Kidney (tissue), 14 donors: ENCODE results near the gene EPHB1. TPM values are rescaled to one million over a fixed set of nuclear protein-coding genes. Genes with fewer than 3 reads are reported as not detected.

Experiments
- DNase-seq, 5 donors: peaks; one replicate each; pipeline ENCODE4 v3.0.0-alpha.2; 2013 to 2020
- FAIRE-seq: peaks from 2 replicates; lab custom pipeline; 2012; peaks lifted over from hg19 to GRCh38; lab: Jason Lieb, UNC
- H3K27ac ChIP-seq, 2 donors: one replicate each; pipeline ENCODE4 v1.7.0; 2013; ENCODE audit warnings: low read depth in 2 of 2, low read length in 2 of 2, inconsistent platforms in 1 of 2
- H3K27me3 ChIP-seq: one replicate; pipeline ENCODE4 v1.7.1; 2013; ENCODE audit warnings: low read length, inconsistent platforms; ENCODE audit not compliant: control insufficient read depth, insufficient read depth
- H3K36me3 ChIP-seq, 3 donors: one replicate each; pipeline versions ENCODE4 v1.7.0 to v1.7.1; 2013; ENCODE audit warnings: low read length in 3 of 3, control low read depth in 1 of 3, inconsistent platforms in 1 of 3; ENCODE audit not compliant: insufficient read depth in 3 of 3, control insufficient read depth in 2 of 3
- H3K4me1 ChIP-seq, 3 donors: one replicate each; pipeline versions ENCODE4 v1.7.0 to v1.7.1; 2013; ENCODE audit warnings: low read length in 3 of 3, inconsistent platforms in 1 of 3, low read depth in 1 of 3; ENCODE audit not compliant: control insufficient read depth in 2 of 3, insufficient read depth in 2 of 3
- H3K4me3 ChIP-seq, 3 donors: one replicate each; pipeline versions ENCODE4 v1.7.0 to v1.8.1; 2013; ENCODE audit warnings: low read length in 3 of 3, control low read depth in 1 of 3, inconsistent platforms in 1 of 3
- H3K9ac ChIP-seq, 3 donors: one replicate each; pipeline versions ENCODE4 v1.7.0 to v1.7.1; 2013; ENCODE audit warnings: low read length in 3 of 3, control low read depth in 1 of 3, inconsistent platforms in 1 of 3
- H3K9me3 ChIP-seq, 3 donors: one replicate each; pipeline versions ENCODE4 v1.7.0 to v1.7.1; 2013; ENCODE audit warnings: low read length in 3 of 3, control low read depth in 1 of 3, inconsistent platforms in 1 of 3; ENCODE audit not compliant: control insufficient read depth in 2 of 3, insufficient read depth in 1 of 3
- CTCF ChIP-seq: IDR thresholded peaks from 3 replicates; pipeline ENCODE4 v1.5.1; 2012; ENCODE audit warnings: mild to moderate bottlenecking, moderate library complexity, borderline replicate concordance; ENCODE audit not compliant: insufficient read depth; ENCODE audit errors: extremely low read depth
- intact Hi-C: fragments of 100-400 bp; cut with DNase I; formaldehyde crosslinking; loops from one replicate; pipeline ENCODE4 v1.11.1; 2022
- polyA plus RNA-seq: library from polyadenylated mRNA; stranded (reverse); fragments of 350-450 nt; fragmentation: Illumina TruSeq; extraction: RNeasy Lipid Tissue Mini Kit (QIAGEN cat#74804); gene quantifications from one replicate; pipeline ENCODE4 v1.2.3, GENCODE V29; 2014; ENCODE audit warnings: low read depth, low replicate concordance; ENCODE audit not compliant: insufficient read depth
- total RNA-seq: library from RNA; stranded (reverse); fragmentation: NEBNext Ultra II Directional; extraction: Animal tissue kit (Norgen Biotek cat#: 25700); gene quantifications from one replicate; pipeline ENCODE4 v1.2.1, GENCODE V29; 2021
- donor health status: control.
- donor health status: control.
- donor health status: control.
- donor health status: control.
- donor health status: control.
- donor health status: DM: yes; HTN: yes; CAD: no.
- donor health status: Normal renal cell carcinoma (clear cell type).

The EPHB1 gene
- total and polyA plus RNA-seq, 2 donors from 2014 or later = 0.39 to 3.2 TPM

- Histone ChIP-seq H3K27ac (no peak overlapping the region), H3K27me3 (peaks cover 2% of the 10 kb centered on the region), H3K9me3 (no peaks in the 10 kb centered on the region), H3K4me1 (peaks cover 0 to 5% (median 0%) of the 10 kb centered on the region in 3 donors), H3K36me3 (no peaks in the 10 kb centered on the region), H3K9ac (no peak overlapping the region), H3K4me3 (no peak overlapping the region)
- no peak for TF ChIP-seq CTCF
- intact Hi-C loops = loop anchor here (5.0 kb wide), 1 partner anchor 1103 kb away; no protein-coding TSS in a partner anchor
- DNase-seq (no peak), FAIRE-seq (no peak)
These were observed 737 bp upstream of the EPHB1 start for GRCh38 chr3:134794323-134794722.

- Histone ChIP-seq H3K27me3 (peaks cover 2% of the 10 kb centered on the region), H3K27ac (no peak overlapping the region), H3K9me3 (no peaks in the 10 kb centered on the region), H3K4me1 (peaks cover 0 to 5% (median 0%) of the 10 kb centered on the region in 3 donors), H3K4me3 (peak overlapping the region; percentile 43 to 67 (median 62)), H3K9ac (no peak overlapping the region), H3K36me3 (no peaks in the 10 kb centered on the region)
- FAIRE-seq (no peak), DNase-seq (peak; percentile 42 to 82 (median 57))
- TF ChIP-seq CTCF = no peak
- intact Hi-C loops = no loop called here
These were observed 753 bp downstream of the EPHB1 start for GRCh38 chr3:134795746-134796280.

GRCh38 chr3:134796281-134797056 lies 1.4 kb downstream of the EPHB1 start:
- H3K27me3 ChIP-seq = peaks cover 2% of the 10 kb centered on the region
- TF ChIP-seq CTCF = no peak
- no peak overlapping the region for H3K9ac ChIP-seq
- intact Hi-C loops = no loop called here
- DNase-seq (peak; percentile 47 to 81 (median 61)), FAIRE-seq (no peak)
- H3K27ac ChIP-seq = no peak overlapping the region
- H3K4me3 ChIP-seq = peak overlapping the region; percentile 4 to 67 (median 36)
- H3K36me3 ChIP-seq = no peaks in the 10 kb centered on the region
- no peaks in the 10 kb centered on the region for H3K9me3 ChIP-seq
- peaks cover 0 to 5% (median 0%) of the 10 kb centered on the region in 3 donors for H3K4me1 ChIP-seq
